ENCODE results near the gene SEMA6B.

GRCh38 chr19:4498694-4499093, 60.8 kb downstream of the SEMA6B start:
- TF ChIP-seq CTCF (IDR thresholded peaks at IDR 0.05; ENCODE audit: insufficient read depth, low read length, poor library complexity, severe bottlenecking) (no peak), EZH2phosphoT487 (conservative IDR thresholded peaks at IDR 0.05; ENCODE audit: low read length) (no peak)
